H1 (cell line): ENCODE measurements around the gene IFT81. TPM values are rescaled to one million over a fixed set of nuclear protein-coding genes. Genes with fewer than 3 reads are reported as not detected.

Source experiments
- CTCF ChIA-PET: fragments of 300-600 bp; sonication (Branson Sonifier 250); formaldehyde crosslinking; loops from one replicate; lab custom pipeline; 2021; ENCODE audit not compliant: partially characterized antibody; lab: Charles Lee
- POLR2A ChIA-PET: fragments of 300-600 bp; sonication (Branson Sonifier 250); formaldehyde crosslinking; loops from one replicate; lab custom pipeline; 2021; ENCODE audit warnings: inconsistent platforms; ENCODE audit not compliant: partially characterized antibody; lab: Charles Lee
- DNase-seq, 2 experiments: peaks; one replicate each; pipeline versions ENCODE4 v3.0.0 to v3.0.0-alpha.2; 2010 to 2022; ENCODE audit warnings: low spot score in 2 of 2, low read depth in 1 of 2, mixed read lengths in 1 of 2
- FAIRE-seq: peaks from 2 replicates; lab custom pipeline; 2011; peaks lifted over from hg19 to GRCh38; lab: Jason Lieb, UNC
- H2AFZ ChIP-seq: 2 replicates; pipeline ENCODE4 v1.8.1; 2012; ENCODE audit warnings: low read length, inconsistent platforms
- H2AK5ac ChIP-seq: 2 replicates; pipeline ENCODE4 v1.6.1; 2013; ENCODE audit warnings: low read depth, low read length
- H2BK120ac ChIP-seq: replicated peaks from 2 replicates; pipeline ENCODE3; 2013; ENCODE audit warnings: low read depth, low read length, inconsistent platforms
- H2BK12ac ChIP-seq: 2 replicates; pipeline ENCODE4 v1.6.1; 2013; ENCODE audit warnings: low read depth, low read length
- H2BK15ac ChIP-seq: 2 replicates; pipeline ENCODE4 v1.6.1; 2013; ENCODE audit warnings: low read length
- H2BK20ac ChIP-seq: 2 replicates; pipeline ENCODE4 v1.6.1; 2013; ENCODE audit warnings: low read length
- H2BK5ac ChIP-seq: 2 replicates; pipeline ENCODE4 v1.6.1; 2013; ENCODE audit warnings: low read depth, low read length
- H3K14ac ChIP-seq: 2 replicates; pipeline ENCODE4 v1.6.1; 2013; ENCODE audit warnings: inconsistent platforms; ENCODE audit not compliant: insufficient read length
- H3K18ac ChIP-seq: 2 replicates; pipeline ENCODE4 v1.6.1; 2013; ENCODE audit warnings: low read length; ENCODE audit errors: extremely low read depth
- H3K23ac ChIP-seq: 2 replicates; pipeline ENCODE4 v1.6.1; 2013; ENCODE audit warnings: inconsistent platforms; ENCODE audit not compliant: insufficient read length
- H3K23me2 ChIP-seq: 2 replicates; pipeline ENCODE4 v1.6.1; 2013; ENCODE audit warnings: low read depth, low read length
- H3K27ac ChIP-seq: 2 replicates; pipeline ENCODE4 v1.6.1; 2011; ENCODE audit warnings: low read depth, low read length, inconsistent platforms
- H3K27me3 ChIP-seq, 4 experiments: replicated peaks in 1 of 4; 1 replicate in 1 of 4; 2 replicates in 3 of 4; pipeline versions ENCODE4 v1.6.1 to v1.8.1; 2011 to 2013; ENCODE audit warnings: low read length in 3 of 4, mild to moderate bottlenecking in 3 of 4, inconsistent platforms in 2 of 4, mixed read lengths in 2 of 4, moderate library complexity in 1 of 4; ENCODE audit not compliant: control insufficient read depth in 3 of 4, insufficient read depth in 3 of 4; ENCODE audit errors: extremely low read depth in 1 of 4
- H3K36me3 ChIP-seq, 4 experiments: 2 replicates each; pipeline versions ENCODE4 v1.6.1 to v1.8.1; 2011 to 2013; ENCODE audit warnings: mild to moderate bottlenecking in 4 of 4, low read length in 3 of 4, moderate library complexity in 2 of 4, control low read depth in 1 of 4, inconsistent platforms in 1 of 4; ENCODE audit not compliant: insufficient read depth in 4 of 4, control insufficient read depth in 2 of 4
- H3K4ac ChIP-seq: replicated peaks from 2 replicates; pipeline ENCODE3; 2013; ENCODE audit warnings: low read length, low read depth, mixed read lengths, inconsistent platforms; ENCODE audit not compliant: insufficient read length
- H3K4me1 ChIP-seq, 4 experiments: replicated peaks in 1 of 4; 1 replicate in 1 of 4; 2 replicates in 3 of 4; pipeline versions ENCODE4 v1.6.1 to v1.8.1; 2011 to 2013; ENCODE audit warnings: low read length in 3 of 4, inconsistent platforms in 2 of 4, mixed read lengths in 1 of 4; ENCODE audit not compliant: insufficient read depth in 4 of 4, control insufficient read depth in 3 of 4
- H3K4me2 ChIP-seq, 2 experiments: 2 replicates each; pipeline versions ENCODE4 v1.6.1 to v1.8.1; 2011 to 2013; ENCODE audit warnings: low read depth in 2 of 2, low read length in 2 of 2, control low read depth in 1 of 2, inconsistent platforms in 1 of 2, mild to moderate bottlenecking in 1 of 2; ENCODE audit not compliant: insufficient read depth in 1 of 2
- H3K4me3 ChIP-seq, 4 experiments: fragments of 200-600, 300-600 bp in 1 of 4; sonication (generic), shearing (Covaris generic), sonication (Bioruptor Twin) in 1 of 4; 2 replicates each; pipeline versions ENCODE4 v1.5.1 to v1.8.1; 2011 to 2016; ENCODE audit warnings: low read length in 4 of 4, low read depth in 3 of 4, control low read depth in 2 of 4, inconsistent platforms in 2 of 4, mild to moderate bottlenecking in 2 of 4, mixed read lengths in 1 of 4, moderate library complexity in 1 of 4; ENCODE audit not compliant: insufficient read depth in 2 of 4; ENCODE audit errors: extremely low read depth in 1 of 4
- H3K56ac ChIP-seq: replicated peaks from 2 replicates; pipeline ENCODE3; 2013; ENCODE audit warnings: low read depth, mild to moderate bottlenecking, mixed read lengths, low read length, inconsistent platforms; ENCODE audit not compliant: insufficient read length
- H3K79me1 ChIP-seq: 2 replicates; pipeline ENCODE4 v1.6.1; 2013; ENCODE audit warnings: low read depth, low read length, control low read depth
- H3K79me2 ChIP-seq, 2 experiments: 2 replicates each; pipeline versions ENCODE4 v1.6.1 to v1.8.1; 2012 to 2013; ENCODE audit warnings: low read length in 2 of 2, mild to moderate bottlenecking in 2 of 2, inconsistent platforms in 1 of 2; ENCODE audit not compliant: insufficient read depth in 2 of 2, control insufficient read depth in 1 of 2
- H3K9ac ChIP-seq, 4 experiments: replicated peaks in 1 of 4; 1 replicate in 1 of 4; 2 replicates in 3 of 4; pipeline versions ENCODE4 v1.6.1 to v1.8.1; 2011 to 2013; ENCODE audit warnings: low read depth in 3 of 4, low read length in 3 of 4, control low read depth in 2 of 4, mild to moderate bottlenecking in 2 of 4, moderate library complexity in 2 of 4, inconsistent platforms in 1 of 4; ENCODE audit errors: extremely low read depth in 1 of 4
- H3K9me3 ChIP-seq, 2 experiments: 2 replicates each; pipeline versions ENCODE4 v1.6.1 to v1.8.1; 2012 to 2013; ENCODE audit warnings: mild to moderate bottlenecking in 2 of 2, moderate library complexity in 2 of 2, control low read depth in 1 of 2, inconsistent platforms in 1 of 2, low read depth in 1 of 2, low read length in 1 of 2, mixed read lengths in 1 of 2; ENCODE audit not compliant: insufficient read depth in 2 of 2
- H4K20me1 ChIP-seq, 2 experiments: replicated peaks in 1 of 2; 2 replicates each; pipeline versions ENCODE3 to v1.8.1; 2011 to 2013; ENCODE audit warnings: inconsistent platforms in 2 of 2, low read length in 2 of 2, mild to moderate bottlenecking in 1 of 2; ENCODE audit not compliant: insufficient read depth in 2 of 2, control insufficient read depth in 1 of 2
- H4K5ac ChIP-seq: 2 replicates; pipeline ENCODE4 v1.6.1; 2013; ENCODE audit warnings: low read length, low read depth, mixed read lengths, inconsistent platforms; ENCODE audit not compliant: insufficient read length
- H4K8ac ChIP-seq: 2 replicates; pipeline ENCODE4 v1.8.0; 2013; ENCODE audit warnings: mild to moderate bottlenecking, moderate library complexity, low read length, inconsistent platforms; ENCODE audit not compliant: insufficient read depth; ENCODE audit errors: extremely low read depth
- H4K91ac ChIP-seq: replicated peaks from 2 replicates; pipeline ENCODE3; 2013; ENCODE audit warnings: low read length, mixed read lengths, inconsistent platforms; ENCODE audit not compliant: insufficient read length
- BACH1 ChIP-seq: IDR thresholded peaks from 2 replicates; pipeline ENCODE4 v1.6.1; 2012; ENCODE audit warnings: low read length, improper control_type of control experiment
- SP4 ChIP-seq: IDR thresholded peaks from 2 replicates; pipeline ENCODE4 v1.6.1; 2012; ENCODE audit warnings: low read length, inconsistent platforms
- ZNF274 ChIP-seq: IDR thresholded peaks from 2 replicates; pipeline ENCODE4 v1.7.0; 2012; ENCODE audit warnings: low read length, borderline replicate concordance; ENCODE audit errors: extremely low read depth
- WGBS, 2 experiments: shearing (Covaris generic) in 1 of 2; methylation state at CpG; one replicate each; pipeline versions ENCODE4 v1.1.6 to v1.1.7; 2013 to 2015; ENCODE audit warnings: low lambda C conversion rate in 2 of 2, mixed read lengths in 2 of 2, inconsistent platforms in 1 of 2, low coverage in 1 of 2, missing lambda C conversion rate in 1 of 2; ENCODE audit not compliant: insufficient replicate concordance in 2 of 2, insufficient coverage in 1 of 2, insufficient read length in 1 of 2; ENCODE audit errors: extremely low coverage in 1 of 2, missing lambda C conversion rate in 1 of 2; 5-methylcytosine and 5-hydroxymethylcytosine counted together
- polyA plus RNA-seq, 7 experiments: library from polyadenylated mRNA; depleted of rRNA in 3 of 7; stranded (reverse) in 5 of 7; unstranded in 2 of 7; fragments of >200 nt in 5 of 7; fragments of 200-250 nt in 2 of 7; gene quantifications; 1 replicate in 5 of 7; 2 replicates in 1 of 7; 4 replicates in 1 of 7; pipeline versions ENCODE4 v1.2.1 to v1.2.3, GENCODE V29; 2011 to 2013; ENCODE audit warnings: missing spikeins in 2 of 7, mixed read lengths in 2 of 7
- total RNA-seq: library from RNA; stranded (reverse); fragmentation: NEBNext Ultra II Directional; extraction: Animal tissue kit (Norgen Biotek cat#: 25700); gene quantifications from 2 replicates; pipeline ENCODE4 v1.2.1, GENCODE V29; 2021

The IFT81 gene
- total and polyA plus RNA-seq, 2 of the 8 experiments (the other 6 are each of a cell fraction or from before 2014, with no cell fraction given), result 4.1 to 14.5 TPM

DNA sequence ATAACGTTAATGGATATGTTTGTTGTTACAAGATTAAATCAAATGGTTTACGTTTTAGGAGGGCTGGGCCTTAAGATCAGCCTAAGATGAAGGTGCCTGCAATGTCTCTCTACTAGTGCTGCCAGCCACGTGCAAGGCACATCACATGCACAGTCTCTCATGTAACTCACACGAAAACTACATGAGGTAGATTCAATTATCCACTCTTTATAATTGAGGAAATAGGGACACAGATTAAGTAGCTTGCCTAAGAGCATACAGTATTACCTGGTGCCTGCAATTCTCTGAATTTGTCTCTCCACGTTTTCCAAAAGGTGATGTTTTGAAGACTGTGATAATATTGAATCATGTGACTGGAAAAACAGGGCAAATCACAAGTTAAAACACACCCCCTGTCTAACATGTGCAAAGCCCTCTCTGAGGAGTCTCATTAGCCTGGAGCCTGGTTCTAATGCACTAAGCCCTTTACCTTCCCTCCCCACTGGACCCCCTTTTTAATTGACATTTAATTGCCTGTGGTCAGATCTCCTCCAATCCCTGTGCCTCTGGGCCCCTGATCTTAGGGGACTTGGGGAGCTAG lies 142.3 kb downstream of the IFT81 start:
- H2BK20ac ChIP-seq, result no peak overlapping the region
- H3K4ac ChIP-seq, result no peak overlapping the region
- H3K4me1 ChIP-seq, result peaks cover 9 to 17% (median 14%) of the 10 kb centered on the region in 4 experiments
- no peak overlapping the region for H2AFZ ChIP-seq
- no peaks in the 10 kb centered on the region for H3K79me1 ChIP-seq
- no peak overlapping the region for H2BK120ac ChIP-seq
- H3K18ac ChIP-seq, result no peak overlapping the region
- FAIRE-seq, result no peak
- no peaks in the 10 kb centered on the region for H4K20me1 ChIP-seq
- no peaks in the 10 kb centered on the region for H3K79me2 ChIP-seq
- H3K27me3 ChIP-seq, result no peaks in the 10 kb centered on the region
- 80% methylated on average over 5 of the region's 5 CpGs; no CpG with 5 or more reads in 1 of the 2 experiments for WGBS, 2 experiments
- no peak overlapping the region for H4K8ac ChIP-seq
- no peak overlapping the region for H3K4me3 ChIP-seq
- H3K9me3 ChIP-seq, result no peaks in the 10 kb centered on the region
- no peak overlapping the region for H4K5ac ChIP-seq
- TF ChIP-seq ZNF274, result no peak
- TF ChIP-seq SP4, result no peak
- no peak for TF ChIP-seq BACH1
- no peak overlapping the region for H4K91ac ChIP-seq
- H3K9ac ChIP-seq, result no peak overlapping the region; a peak in 1 of 7 replicates
- no peak overlapping the region for H3K14ac ChIP-seq
- no peak for DNase-seq
- no peak overlapping the region for H2BK5ac ChIP-seq
- no peak overlapping the region for H3K4me2 ChIP-seq
- ChIA-PET CTCF (interaction anchor here (0.6 kb wide), 1 partner anchor 131 kb away, joined by 3 read pairs; no protein-coding TSS in a partner anchor), POLR2A (interaction anchor here (0.8 to 1.8 kb wide), 6 partner anchors 8 to 165 kb away, joined by 3 to 10 read pairs (median 3); partner anchors contain the start of gene ATP2A2)
- H3K23ac ChIP-seq, result no peak overlapping the region
- H3K56ac ChIP-seq, result no peak overlapping the region
- no peaks in the 10 kb centered on the region for H3K23me2 ChIP-seq
- no peak overlapping the region for H3K27ac ChIP-seq
- H3K36me3 ChIP-seq, result no peaks in the 10 kb centered on the region
- no peak overlapping the region for H2BK12ac ChIP-seq
- H2AK5ac ChIP-seq, result no peak overlapping the region
- H2BK15ac ChIP-seq, result no peak overlapping the region
